ENCODE measurements around the gene ATP5PD.
"Not testable (repeated sequence)": the region's sequence is repeated elsewhere in the genome, so short reads cannot be mapped to it uniquely, and the experiment has no call there.

ATP5PD gene

GRCh38 chr17:75049057-75049456 is 2.3 kb upstream of the ATP5PD start:
- DNase-seq, result no peak

GRCh38 chr17:75048249-75048878 is 1.6 kb upstream of the ATP5PD start:
- DNase-seq, result no peak

GRCh38 chr17:75047398-75048098 is 779 bp upstream of the ATP5PD start:
- no peak for DNase-seq

GRCh38 chr17:75045946-75046406 is 793 bp downstream of the ATP5PD start:
- DNase-seq, result not testable (repeated sequence)

- DNase-seq, result no peak
Measured at GRCh38 chr17:75044716-75045115, 2.1 kb downstream of the ATP5PD start.

GRCh38 chr17:75043789-75044188 is 3.0 kb downstream of the ATP5PD start:
- not testable (repeated sequence) for DNase-seq

- no peak for DNase-seq
Measured at GRCh38 chr17:75041656-75042280, 5.0 kb downstream of the ATP5PD start.

- DNase-seq, result no peak
Measured at GRCh38 chr17:75039238-75039637, 7.5 kb downstream of the ATP5PD start.

GRCh38 chr17:75036643-75037268 is 10.0 kb downstream of the ATP5PD start:
- no peak for DNase-seq

GRCh38 chr17:75034236-75034908 is 12.4 kb downstream of the ATP5PD start:
- DNase-seq, result peak; percentile 83

- DNase-seq, result peak; percentile 82 to 90
Measured at GRCh38 chr17:75033346-75034235, 13.2 kb downstream of the ATP5PD start.

GRCh38 chr17:75032720-75033280 is 14.0 kb downstream of the ATP5PD start:
- no peak for DNase-seq

GRCh38 chr17:75031972-75032719 is 14.6 kb downstream of the ATP5PD start:
- peak in 1 of 2 experiments; percentile 21 for DNase-seq

GRCh38 chr17:75030161-75030560 is 16.6 kb downstream of the ATP5PD start:
- no peak for DNase-seq

- not testable (repeated sequence) for DNase-seq
Measured at GRCh38 chr17:75026650-75027049, 20.1 kb downstream of the ATP5PD start.

- DNase-seq, result not testable (repeated sequence)
Measured at GRCh38 chr17:75025398-75025734, 21.4 kb downstream of the ATP5PD start.

GRCh38 chr17:75024686-75025397 is 21.9 kb downstream of the ATP5PD start:
- DNase-seq, result no peak

- DNase-seq, result no peak
Measured at GRCh38 chr17:75020331-75021110, 26.2 kb downstream of the ATP5PD start.

- DNase-seq, result no peak
Measured at GRCh38 chr17:75019710-75020109, 27.1 kb downstream of the ATP5PD start.
